GM12874 (cell line): ENCODE measurements around the gene RANGRF.

ENCODE experiments used
- CTCF ChIP-seq: IDR thresholded peaks from 2 replicates; pipeline ENCODE4 v1.5.1; 2011; ENCODE audit warnings: low read depth, mild to moderate bottlenecking, control low read depth, low read length, moderate library complexity; ENCODE audit not compliant: insufficient read depth

RANGRF gene

GRCh38 chr17:8289103-8289397 lies 580 bp downstream of the RANGRF start:
- no peak for TF ChIP-seq CTCF

DNA sequence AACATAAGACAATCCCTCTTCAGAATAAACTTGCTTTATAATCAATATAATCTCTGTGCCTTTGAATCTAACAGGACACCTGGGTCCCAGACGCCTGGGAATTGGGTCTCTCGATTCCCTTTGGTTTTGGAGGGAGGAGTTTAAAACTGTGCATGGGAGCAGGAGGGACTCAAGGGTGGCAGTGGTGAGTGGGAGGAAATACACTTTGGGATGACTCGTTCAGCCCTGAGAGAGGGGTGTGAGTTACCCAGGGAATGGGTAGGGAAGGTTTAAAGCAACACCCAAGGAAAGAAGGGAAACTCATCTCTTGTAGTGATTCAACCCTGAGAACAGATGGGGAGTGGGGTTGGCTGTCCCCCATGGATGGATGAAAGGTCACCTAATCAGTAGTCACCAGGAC lies 1.6 kb downstream of the RANGRF start:
- TF ChIP-seq CTCF, result no peak

- no peak for TF ChIP-seq CTCF
Measured at GRCh38 chr17:8292639-8293395, 4.3 kb downstream of the RANGRF start.

- TF ChIP-seq CTCF, result no peak
Measured at GRCh38 chr17:8294361-8294760, 5.9 kb downstream of the RANGRF start.

DNA sequence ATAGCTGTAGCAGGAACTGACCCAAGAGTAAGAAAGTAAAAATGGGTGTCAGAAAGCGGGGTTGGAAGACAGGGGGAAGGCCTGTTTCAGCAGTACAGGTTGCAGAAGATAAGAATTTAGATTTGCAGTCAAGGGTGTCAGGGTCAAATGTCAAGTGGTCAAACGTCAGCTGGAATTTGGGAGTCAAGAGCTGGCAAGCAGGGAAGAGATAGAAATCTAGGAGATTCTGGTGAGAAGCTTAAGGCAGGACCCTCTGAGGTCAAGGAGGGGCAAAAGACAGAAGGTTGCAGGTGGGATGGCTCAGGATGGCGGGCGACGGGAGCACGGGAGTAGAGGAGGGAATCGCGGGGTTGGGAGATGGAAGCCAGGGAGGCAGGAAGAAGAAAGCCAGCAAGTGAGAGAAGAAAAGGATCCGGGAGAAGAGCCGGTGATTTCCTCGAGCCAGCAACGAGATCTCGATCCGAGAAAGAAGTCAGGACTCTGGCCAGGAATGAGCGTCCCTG lies 6.4 kb downstream of the RANGRF start:
- no peak for TF ChIP-seq CTCF

DNA sequence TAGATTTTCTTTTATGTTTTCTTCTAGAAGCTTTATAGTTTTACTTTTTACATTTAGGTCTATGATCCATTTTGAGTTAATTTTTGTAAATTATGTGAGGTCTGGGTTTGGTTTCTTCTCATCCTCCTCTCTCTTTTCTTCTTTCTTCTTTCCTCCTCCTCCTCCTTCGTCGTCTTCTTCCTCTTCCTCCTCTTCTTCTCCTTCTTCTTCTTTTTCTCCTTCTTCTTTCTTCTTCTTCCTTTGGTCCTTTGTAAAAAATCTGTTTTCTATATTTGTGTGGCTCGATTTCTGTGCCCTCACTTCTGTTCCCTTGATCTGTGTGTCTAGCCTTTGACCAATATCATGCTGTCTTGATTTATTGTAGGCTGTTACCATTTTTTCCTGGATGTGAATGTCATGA lies 11.8 kb downstream of the RANGRF start:
- TF ChIP-seq CTCF, result no peak

DNA sequence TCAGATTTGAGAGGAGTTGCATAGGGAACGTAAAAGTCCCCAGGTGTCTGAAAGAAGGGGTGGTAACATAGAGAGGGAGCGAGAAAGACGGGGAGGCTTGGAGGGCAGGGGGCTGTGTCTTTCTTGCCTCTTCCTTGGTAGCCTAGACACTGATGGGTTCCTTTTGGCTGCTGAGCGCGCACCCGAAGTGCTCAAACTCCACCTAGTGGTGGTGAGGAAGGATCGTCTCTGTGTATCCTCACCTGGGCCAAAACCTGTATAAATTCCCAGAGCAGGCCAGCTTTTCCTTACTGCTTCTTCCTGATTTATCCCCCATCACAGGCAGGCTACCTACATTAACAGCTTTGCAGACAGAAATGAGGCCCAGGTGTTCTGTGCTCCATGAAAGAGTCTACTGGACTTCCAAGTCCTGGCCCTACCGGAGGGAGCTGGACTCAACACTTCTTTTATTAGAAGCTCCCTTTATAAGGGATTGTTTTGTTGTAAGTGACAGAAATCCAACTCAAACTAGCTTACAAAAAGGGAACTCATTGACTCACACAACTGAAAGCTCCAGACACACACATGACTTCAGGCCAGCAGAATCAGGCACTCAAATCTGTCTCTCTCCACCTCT lies 12.3 kb downstream of the RANGRF start:
- TF ChIP-seq CTCF, result peak; percentile 95
